DOHH2 (cell line): ENCODE results near the gene MAST2.

ENCODE experiments used
- EZH2phosphoT487 ChIP-seq: fragments of 200-600 bp; sonication (generic); IDR thresholded peaks from 2 replicates; pipeline ENCODE4 v1.6.1; 2017; ENCODE audit warnings: borderline replicate concordance, mild to moderate bottlenecking, antibody characterized with exemption, low read length, moderate library complexity, mixed read lengths
- TF ChIP-seq, protein P1 (sequence below): fragments of 200-600 bp; sonication (generic); IDR thresholded peaks from one replicate; pipeline ENCODE4 v1.5.1; 2014; ENCODE audit warnings: antibody characterized with exemption, mild to moderate bottlenecking, low read depth, low read length; ENCODE audit not compliant: poor library complexity, severe bottlenecking

DNA sequence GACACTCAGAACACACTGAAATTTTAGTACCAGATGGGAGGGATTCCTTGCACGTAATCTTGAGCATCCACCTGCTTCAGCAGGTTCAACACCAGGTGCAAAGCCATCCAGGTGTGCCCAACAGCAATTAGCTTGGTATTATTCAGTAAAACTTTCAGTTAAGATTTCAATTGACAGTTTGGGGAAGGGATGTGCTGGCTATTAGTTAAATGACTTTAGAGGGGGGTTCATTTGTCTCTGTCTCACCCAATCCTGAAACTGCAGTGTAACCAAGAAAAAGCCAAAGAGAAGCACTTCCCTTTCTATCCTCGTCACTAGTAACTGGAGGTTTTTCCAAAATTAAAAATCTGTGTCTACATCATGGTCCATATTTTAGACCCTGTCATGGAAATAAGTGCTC, 238.1 kb downstream of the MAST2 start:
- TF ChIP-seq, protein P1, sequence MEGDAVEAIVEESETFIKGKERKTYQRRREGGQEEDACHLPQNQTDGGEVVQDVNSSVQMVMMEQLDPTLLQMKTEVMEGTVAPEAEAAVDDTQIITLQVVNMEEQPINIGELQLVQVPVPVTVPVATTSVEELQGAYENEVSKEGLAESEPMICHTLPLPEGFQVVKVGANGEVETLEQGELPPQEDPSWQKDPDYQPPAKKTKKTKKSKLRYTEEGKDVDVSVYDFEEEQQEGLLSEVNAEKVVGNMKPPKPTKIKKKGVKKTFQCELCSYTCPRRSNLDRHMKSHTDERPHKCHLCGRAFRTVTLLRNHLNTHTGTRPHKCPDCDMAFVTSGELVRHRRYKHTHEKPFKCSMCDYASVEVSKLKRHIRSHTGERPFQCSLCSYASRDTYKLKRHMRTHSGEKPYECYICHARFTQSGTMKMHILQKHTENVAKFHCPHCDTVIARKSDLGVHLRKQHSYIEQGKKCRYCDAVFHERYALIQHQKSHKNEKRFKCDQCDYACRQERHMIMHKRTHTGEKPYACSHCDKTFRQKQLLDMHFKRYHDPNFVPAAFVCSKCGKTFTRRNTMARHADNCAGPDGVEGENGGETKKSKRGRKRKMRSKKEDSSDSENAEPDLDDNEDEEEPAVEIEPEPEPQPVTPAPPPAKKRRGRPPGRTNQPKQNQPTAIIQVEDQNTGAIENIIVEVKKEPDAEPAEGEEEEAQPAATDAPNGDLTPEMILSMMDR = no peak
- no peak for TF ChIP-seq EZH2phosphoT487
